Activated naive CD8-positive, alpha-beta T cell treated with anti-CD3 and anti-CD28 coated beads, Interleukin-2, amount 50 U/mL, for 16 hours (primary cell): ENCODE results near the gene CMSS1.

Experiments
- DNase-seq: peaks from one replicate; pipeline ENCODE4 v3.0.0-alpha.2; 2020; ENCODE audit warnings: low read depth, low spot score

Gene CMSS1

GRCh38 chr3:99875581-99875928 lies 57.9 kb downstream of the CMSS1 start:
- DNase-seq = no peak

GRCh38 chr3:99875929-99876841 lies 58.5 kb downstream of the CMSS1 start:
- peak; percentile 17 for DNase-seq

- no peak for DNase-seq
Measured at GRCh38 chr3:99877031-99877579, 59.4 kb downstream of the CMSS1 start.

DNA sequence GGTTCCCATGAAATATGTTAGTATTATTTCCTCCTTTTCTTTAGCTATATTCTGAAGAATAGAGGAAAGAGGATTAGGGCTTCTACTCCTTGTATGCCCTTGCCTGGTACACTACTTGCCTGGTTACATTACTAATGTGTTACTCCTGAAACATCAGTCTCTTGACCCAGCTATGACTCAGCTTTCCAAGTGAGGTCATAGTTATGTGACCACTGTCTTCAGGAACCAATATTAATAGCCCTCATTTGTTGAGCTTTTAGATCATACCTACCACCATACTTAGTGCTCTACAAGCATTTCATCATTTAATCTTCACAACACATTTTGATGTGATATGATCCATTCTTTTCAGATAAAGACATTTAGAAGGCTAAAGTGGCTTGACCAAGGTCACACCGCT lies 60.3 kb downstream of the CMSS1 start:
- DNase-seq = no peak

GRCh38 chr3:99879275-99879674 lies 61.6 kb downstream of the CMSS1 start:
- no peak for DNase-seq

GRCh38 chr3:99881121-99881524 lies 63.5 kb downstream of the CMSS1 start:
- no peak for DNase-seq

DNA sequence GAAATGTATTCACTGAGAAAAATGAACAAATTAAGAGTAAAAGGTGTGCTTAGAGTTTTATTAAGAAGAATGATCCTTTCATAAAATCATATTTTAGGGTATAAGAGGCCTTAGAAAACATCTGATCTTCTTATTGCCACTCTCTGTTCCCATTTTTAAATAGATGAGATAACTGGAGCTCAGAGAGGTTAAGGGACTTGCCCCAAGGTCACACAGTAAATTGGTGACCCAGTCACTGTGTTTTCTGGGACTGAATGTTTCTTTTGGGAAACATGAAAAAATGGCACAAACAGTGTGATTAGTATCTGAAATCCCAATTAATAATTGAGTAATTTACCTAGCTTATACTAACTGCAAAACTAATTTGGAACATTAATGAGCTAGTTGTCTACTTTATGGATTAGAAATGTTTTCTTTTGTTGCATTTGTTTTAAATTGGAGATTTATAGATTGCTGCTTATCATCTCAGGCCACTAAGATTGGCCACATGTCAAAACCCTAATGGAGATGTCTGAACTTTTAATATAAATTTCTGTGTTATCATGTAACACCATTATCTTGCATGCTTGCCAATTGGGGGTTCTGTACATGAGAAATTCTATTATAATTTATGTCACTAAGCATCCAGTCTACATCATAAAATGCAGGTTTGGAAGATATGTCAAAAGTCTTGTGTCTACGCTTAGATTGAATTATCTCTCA lies 64.9 kb downstream of the CMSS1 start:
- DNase-seq = no peak

DNA sequence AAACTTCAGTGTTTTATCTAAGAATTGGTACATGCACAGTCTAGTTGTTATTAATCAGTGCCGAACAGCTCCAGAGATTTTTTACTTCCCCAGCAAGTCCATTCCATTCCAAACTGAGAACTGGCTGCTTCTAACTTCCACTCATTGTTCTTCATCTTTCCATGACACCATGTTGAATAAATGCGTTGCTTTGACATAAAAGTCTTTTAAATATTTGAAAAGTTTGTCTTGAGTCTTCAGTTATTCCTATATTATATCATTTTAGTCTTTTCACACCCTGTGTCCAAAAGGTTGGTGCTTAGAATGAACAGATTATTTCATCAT lies 65.4 kb downstream of the CMSS1 start:
- no peak for DNase-seq

GRCh38 chr3:99883693-99884092 lies 66.0 kb downstream of the CMSS1 start:
- DNase-seq = no peak

- DNase-seq = no peak
Measured at GRCh38 chr3:99884484-99884883, 66.8 kb downstream of the CMSS1 start.

GRCh38 chr3:99885085-99885484 lies 67.4 kb downstream of the CMSS1 start:
- no peak for DNase-seq

DNA sequence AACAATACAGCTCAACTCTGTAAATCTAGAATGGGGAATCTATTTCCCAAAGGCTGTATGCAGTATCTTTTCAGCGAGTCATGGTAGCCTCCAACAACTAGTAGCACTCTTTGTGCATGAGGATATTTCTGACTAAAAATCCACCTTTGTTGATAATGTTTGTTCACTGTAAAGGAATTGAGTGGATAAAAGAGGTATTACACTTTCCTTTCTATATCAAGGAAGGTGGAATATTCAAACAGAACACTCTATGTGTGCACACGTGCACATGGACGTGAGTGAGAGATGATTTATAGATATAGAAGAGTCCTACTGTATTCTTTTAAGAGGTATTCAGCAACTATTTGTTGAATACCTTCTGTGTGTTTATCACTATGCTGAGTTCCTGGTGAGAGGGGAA lies 68.2 kb downstream of the CMSS1 start:
- DNase-seq = no peak

DNA sequence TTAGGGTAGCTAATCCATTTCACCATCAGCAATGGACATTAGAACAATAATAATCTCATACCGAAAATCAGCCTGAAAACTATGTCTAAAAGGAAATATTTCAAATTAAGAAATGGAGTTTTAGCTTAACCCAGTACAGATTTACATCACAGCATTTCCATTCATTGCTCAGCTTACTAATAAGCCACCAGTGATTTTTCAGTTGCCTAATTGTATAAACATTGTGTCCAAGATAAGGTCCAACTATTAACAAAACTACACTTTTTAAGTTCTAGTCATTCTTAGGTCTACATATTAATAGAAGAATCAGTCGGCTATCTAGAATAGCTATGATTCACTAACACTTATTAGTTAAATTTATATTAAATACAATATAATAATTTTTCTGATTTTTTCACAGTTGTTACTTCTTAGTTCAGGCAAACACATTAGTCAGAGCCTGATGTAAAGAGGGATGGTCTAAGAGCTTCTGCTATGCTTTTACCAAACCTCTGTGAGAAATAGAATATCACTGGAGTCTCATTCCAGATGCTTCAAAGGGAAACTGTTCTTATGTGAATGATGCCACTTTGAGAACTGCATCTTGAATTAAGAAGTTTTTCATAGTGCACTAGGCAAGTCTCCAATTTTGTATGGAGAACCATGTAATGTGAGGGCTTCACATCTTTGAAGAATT lies 74.1 kb downstream of the CMSS1 start:
- DNase-seq = no peak

- DNase-seq = no peak
Measured at GRCh38 chr3:99892332-99892731, 74.7 kb downstream of the CMSS1 start.

DNA sequence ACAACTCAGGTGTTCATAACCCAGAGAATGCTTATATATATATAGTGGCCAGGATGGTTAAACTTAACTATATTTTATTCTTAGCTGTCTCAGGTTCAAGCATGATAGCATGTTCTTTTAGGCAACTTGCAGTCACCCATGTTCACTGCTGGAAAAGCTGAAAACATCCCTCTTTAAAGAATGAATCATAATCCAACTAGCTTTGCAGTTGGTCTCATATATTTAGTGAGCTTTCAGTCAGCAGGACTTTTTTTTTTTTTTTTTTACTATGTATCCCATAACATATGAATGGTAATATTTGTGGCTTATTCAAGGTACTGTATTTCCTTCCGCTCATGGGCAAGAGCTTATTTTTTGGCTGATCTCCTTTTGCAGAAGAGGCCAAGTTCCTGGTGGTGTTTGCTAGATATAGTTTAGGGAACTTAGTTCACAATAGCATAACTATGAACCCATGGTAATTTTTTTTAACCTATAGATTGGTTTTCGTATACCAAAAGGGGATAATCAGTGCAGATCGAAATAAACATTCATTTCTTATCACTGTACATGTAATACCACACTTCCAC lies 77.6 kb downstream of the CMSS1 start:
- no peak for DNase-seq

DNA sequence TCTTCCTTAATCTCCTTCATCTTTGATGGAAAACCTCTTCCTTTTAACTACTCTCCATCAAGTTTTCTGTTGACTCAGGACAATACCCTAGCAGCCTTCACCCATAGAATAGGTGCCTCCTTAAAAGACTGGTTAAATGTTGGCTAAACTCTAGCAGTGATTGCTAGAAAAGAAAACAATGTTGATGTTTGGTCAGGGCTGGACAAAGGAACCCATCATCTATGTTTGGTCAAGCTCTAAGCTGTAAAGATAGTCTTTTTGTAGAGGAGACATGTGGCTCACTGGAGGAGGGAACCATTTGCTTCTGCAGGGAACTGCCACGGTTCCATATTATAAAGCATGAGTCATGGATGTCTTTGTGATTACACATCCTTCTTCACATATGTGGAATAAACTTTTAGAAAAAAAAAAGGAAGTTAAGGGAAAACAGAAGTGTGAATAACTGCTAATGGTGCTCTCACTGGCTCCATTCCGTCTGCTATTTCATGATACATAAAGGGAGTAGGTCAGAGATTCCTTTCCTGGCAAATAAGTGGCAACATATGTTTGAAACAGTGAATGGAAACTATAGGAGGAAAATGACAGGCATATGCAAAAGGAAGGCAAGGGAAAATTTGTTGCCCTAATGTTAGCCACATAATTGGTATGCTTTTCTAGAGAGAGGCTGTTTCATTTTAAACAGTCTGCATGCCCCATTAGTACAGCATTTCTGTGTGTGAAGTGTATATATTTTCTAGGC lies 78.2 kb downstream of the CMSS1 start:
- no peak for DNase-seq

DNA sequence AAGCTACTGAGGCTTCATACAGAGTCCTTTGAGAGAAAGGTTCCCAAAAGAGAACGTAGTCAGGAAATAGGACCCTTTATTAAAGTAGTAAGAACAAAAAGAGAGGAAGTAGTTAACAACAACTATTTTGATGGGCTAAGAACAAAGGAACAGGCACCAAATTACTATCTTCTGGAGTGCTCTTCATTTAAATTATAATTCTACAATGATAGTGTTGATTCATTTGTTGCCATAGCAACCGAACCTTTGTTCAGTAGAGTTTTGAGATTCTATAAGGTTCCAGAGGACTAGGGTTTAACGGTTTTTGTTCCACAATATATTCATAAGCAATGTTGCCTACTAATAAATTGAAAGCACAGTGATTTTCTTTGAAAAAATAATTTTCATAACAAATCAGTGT lies 78.8 kb downstream of the CMSS1 start:
- no peak for DNase-seq

DNA sequence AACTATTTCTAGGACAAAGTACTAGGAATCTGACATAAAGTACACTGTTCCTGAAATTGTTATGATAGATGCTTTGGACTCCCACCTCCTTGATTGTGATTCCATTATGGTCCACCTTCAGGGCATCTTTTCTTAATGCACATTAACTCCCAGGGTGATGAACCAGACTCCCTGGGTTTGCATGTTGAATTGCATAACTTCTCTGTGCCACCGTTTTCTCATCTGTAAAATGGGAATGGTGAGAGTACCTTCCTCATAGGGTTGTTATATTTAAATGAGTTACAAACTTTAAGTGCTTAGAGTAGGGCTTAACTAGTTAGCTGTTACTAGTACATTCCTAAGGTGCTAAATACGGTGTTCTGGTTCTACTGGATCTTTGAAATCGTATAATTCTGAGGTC lies 81.9 kb downstream of the CMSS1 start:
- DNase-seq = no peak

DNA sequence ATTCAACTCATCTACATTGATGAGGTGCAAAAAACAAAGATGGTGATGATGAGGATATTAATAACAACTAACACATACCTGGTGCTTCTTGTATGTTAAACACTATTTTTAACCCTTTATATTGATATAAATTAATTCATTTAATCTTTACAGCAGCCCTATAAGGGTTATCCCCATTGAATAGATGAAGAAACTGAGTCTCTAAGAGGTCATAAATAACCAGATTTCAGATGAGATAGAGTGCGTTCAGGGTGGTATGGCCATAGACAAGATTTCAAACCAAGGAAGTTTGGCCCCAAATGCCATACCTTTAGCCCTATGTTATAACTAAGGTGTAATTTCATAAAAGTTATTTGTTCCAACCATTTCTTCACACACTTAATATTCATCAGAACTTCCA lies 82.6 kb downstream of the CMSS1 start:
- DNase-seq = no peak

DNA sequence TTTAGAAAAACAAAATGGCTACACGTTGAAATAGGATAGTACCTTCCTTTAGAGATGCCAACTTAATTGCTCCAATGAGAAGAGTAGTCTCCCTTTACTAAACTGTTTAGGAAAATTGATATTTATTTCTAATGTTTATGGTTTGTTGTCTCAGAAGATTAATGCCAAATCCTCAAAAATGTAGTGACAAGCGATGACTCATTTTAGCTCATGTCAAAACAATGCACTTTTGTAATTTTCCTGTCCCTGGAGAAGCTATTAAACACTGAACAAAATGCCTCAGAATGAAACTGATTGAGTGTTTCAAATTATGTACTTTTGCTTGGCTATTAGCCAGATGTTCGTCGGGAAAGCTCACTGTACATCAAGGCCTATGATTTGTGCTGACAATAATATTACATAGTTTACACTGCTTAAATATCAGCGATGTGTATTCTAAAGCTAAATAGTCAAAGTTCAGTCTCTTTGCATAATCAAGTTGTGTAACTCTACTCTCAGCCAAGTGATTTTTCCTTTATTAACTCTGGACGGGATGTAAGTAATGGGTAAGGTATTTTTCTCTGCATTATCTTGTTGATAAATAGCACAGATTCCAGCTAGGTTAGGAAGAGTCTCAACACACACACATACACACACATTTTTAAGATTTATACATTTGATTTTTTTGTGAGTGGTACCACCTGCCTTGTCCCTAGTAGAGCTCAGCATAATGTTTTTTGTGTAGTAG lies 83.7 kb downstream of the CMSS1 start:
- no peak for DNase-seq

- no peak for DNase-seq
Measured at GRCh38 chr3:99902091-99902490, 84.4 kb downstream of the CMSS1 start.
